ENCODE results near the gene LRRC53. TPM values are rescaled to one million over a fixed set of nuclear protein-coding genes. Genes with fewer than 3 reads are reported as not detected.

Gene LRRC53
- total RNA-seq, 1 donor from 2014 or later, result not detected

DNA sequence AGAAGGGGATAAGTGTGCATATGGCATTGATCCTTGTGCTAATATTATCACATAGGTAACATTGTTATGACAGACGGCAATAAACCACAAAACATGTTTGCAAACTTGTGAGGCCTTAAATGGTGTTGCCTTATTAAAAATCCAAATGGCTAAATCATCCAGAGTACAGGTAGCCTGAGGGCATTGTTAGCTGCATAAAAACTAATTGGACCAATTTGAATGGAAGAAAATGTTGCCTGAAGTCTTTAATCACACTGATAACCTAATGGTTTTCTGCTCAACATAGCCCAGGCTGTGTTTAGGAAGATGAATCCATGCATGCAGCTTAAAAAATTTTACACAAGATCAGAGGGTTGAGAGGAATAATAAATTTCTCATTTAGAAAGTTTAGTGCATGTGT lies 19.4 kb upstream of the LRRC53 start:
- no peak overlapping the region for H3K27ac ChIP-seq
- intact Hi-C loops (cut with DNase I), result no loop called here
- no peaks in the 10 kb centered on the region for H3K27me3 ChIP-seq (ENCODE audit: low read depth)
- H3K9me3 ChIP-seq, result no peaks in the 10 kb centered on the region
- ATAC-seq (no peak), DNase-seq (no peak)
- no peaks in the 10 kb centered on the region for H3K4me1 ChIP-seq
- H3K36me3 ChIP-seq, result no peaks in the 10 kb centered on the region
- TF ChIP-seq, protein P1, sequence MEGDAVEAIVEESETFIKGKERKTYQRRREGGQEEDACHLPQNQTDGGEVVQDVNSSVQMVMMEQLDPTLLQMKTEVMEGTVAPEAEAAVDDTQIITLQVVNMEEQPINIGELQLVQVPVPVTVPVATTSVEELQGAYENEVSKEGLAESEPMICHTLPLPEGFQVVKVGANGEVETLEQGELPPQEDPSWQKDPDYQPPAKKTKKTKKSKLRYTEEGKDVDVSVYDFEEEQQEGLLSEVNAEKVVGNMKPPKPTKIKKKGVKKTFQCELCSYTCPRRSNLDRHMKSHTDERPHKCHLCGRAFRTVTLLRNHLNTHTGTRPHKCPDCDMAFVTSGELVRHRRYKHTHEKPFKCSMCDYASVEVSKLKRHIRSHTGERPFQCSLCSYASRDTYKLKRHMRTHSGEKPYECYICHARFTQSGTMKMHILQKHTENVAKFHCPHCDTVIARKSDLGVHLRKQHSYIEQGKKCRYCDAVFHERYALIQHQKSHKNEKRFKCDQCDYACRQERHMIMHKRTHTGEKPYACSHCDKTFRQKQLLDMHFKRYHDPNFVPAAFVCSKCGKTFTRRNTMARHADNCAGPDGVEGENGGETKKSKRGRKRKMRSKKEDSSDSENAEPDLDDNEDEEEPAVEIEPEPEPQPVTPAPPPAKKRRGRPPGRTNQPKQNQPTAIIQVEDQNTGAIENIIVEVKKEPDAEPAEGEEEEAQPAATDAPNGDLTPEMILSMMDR (IDR thresholded peaks at IDR 0.05), result no peak
- H3K4me3 ChIP-seq, result no peak overlapping the region

DNA sequence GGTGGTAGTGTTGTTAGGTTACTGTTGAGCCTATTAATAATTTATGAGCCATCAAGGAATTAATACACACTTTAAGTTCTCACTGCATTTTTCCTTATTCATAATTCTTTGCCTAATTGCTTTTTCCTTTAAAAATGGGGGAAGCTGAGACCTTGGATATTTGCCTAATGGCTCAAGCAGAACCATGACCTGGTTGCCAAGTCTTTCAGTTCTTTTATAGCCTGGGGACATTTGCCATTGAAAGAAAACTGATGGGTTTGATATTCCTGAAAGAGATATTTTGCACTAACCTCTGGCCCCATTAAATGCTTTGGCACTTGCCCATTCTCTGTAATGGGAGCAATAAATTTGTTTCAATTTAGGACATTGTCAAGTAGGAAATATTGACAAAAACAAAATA lies 18.5 kb upstream of the LRRC53 start:
- Histone ChIP-seq H3K27ac (no peak overlapping the region), H3K9me3 (no peaks in the 10 kb centered on the region), H3K27me3 (ENCODE audit: low read depth) (no peaks in the 10 kb centered on the region), H3K4me3 (no peak overlapping the region), H3K4me1 (no peaks in the 10 kb centered on the region), H3K36me3 (no peaks in the 10 kb centered on the region)
- ATAC-seq (no peak), DNase-seq (no peak)
- intact Hi-C loops (cut with DNase I), result no loop called here
- TF ChIP-seq, protein P1 (IDR thresholded peaks at IDR 0.05), result no peak

DNA sequence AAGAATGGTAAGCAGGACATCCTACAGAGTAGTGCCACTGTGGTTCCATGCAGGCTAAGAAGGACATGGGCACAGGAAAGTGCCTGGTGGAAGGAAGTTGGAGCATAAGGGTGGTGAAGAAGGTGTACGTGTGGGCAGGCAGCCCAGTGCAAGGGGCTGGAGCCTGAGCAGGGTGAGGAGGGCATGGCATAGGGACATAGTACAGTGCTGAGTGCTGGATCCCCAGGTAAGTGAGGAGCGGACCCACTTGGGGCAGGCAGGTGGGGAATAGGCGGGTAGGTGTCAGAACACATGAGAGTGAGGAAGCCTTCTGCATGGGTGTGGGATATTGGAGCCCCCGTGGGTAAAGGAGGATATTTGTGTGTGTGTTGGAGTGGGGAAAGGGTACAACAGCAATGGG lies 15.7 kb upstream of the LRRC53 start:
- no peaks in the 10 kb centered on the region for H3K36me3 ChIP-seq
- no peak overlapping the region for H3K4me3 ChIP-seq
- H3K27ac ChIP-seq, result no peak overlapping the region
- no peaks in the 10 kb centered on the region for H3K4me1 ChIP-seq
- ATAC-seq, result no peak
- no peaks in the 10 kb centered on the region for H3K9me3 ChIP-seq
- DNase-seq, result no peak
- TF ChIP-seq, protein P1 (IDR thresholded peaks at IDR 0.05), result no peak
- H3K27me3 ChIP-seq (ENCODE audit: low read depth), result no peaks in the 10 kb centered on the region
- intact Hi-C loops (cut with DNase I), result no loop called here

DNA sequence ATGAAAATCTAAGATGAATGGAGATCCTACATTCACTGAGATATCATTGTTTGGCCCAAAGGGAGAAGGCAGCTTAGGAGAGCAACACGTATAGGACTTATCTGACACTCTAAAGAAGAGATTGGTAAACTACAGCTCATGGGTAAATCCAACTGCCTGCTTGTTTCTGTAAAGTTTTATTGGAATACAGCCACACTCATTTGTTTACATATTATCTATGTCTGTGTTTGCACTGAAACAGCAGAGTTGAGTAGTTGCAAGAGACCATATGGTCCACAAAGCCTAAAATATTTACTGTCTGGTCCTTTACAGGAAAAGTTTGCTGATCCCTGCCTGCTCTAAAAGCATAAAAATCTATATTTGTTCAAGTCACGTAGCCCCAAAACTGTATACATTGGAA lies 14.3 kb upstream of the LRRC53 start:
- Histone ChIP-seq H3K27ac (no peak overlapping the region), H3K27me3 (ENCODE audit: low read depth) (no peaks in the 10 kb centered on the region), H3K36me3 (no peaks in the 10 kb centered on the region), H3K9me3 (no peaks in the 10 kb centered on the region), H3K4me3 (no peak overlapping the region), H3K4me1 (no peaks in the 10 kb centered on the region)
- no peak for DNase-seq
- intact Hi-C loops (cut with DNase I), result no loop called here
- TF ChIP-seq, protein P1 (IDR thresholded peaks at IDR 0.05), result no peak
- no peak for ATAC-seq

DNA sequence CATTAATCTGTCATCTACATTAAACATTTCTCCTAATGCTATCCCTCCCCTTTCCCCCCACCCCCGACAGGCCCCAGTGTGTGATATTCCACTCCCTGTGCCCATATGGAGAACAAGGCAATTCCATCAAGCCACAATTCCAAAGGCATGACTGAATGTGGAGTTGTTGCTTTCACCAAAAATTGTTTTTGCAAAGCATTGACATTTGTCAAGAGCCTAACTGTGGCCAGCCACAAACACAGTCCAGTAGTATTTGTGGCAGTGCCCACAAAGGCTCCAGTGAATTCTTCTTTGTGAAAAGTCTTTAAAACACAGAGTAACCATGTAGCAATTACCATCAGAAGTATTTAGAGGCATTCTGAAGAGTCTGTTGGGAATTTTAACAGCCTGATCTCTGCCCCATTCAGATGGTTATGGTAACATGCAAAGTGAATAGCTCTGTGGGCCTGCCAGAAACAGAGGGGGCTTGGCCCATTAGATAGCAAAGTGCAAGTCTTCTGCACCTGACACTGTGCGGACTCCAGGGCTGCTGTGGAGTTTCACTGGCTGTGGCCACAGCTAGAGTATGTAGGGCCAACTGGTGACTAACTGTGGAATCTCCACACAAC lies 11.6 kb upstream of the LRRC53 start:
- no peak overlapping the region for H3K4me3 ChIP-seq
- intact Hi-C loops (cut with DNase I), result no loop called here

More for the DNA sequence above, 11.6 kb upstream of the LRRC53 start:
- H3K36me3 ChIP-seq, result no peaks in the 10 kb centered on the region
- no peaks in the 10 kb centered on the region for H3K27me3 ChIP-seq (ENCODE audit: low read depth)
- DNase-seq (no peak), ATAC-seq (no peak)
- TF ChIP-seq, protein P1 (IDR thresholded peaks at IDR 0.05), result no peak
- no peaks in the 10 kb centered on the region for H3K4me1 ChIP-seq
- H3K9me3 ChIP-seq, result no peaks in the 10 kb centered on the region
- H3K27ac ChIP-seq, result no peak overlapping the region
